ENCODE results near the gene PCGF2.

The PCGF2 gene

GRCh38 chr17:38738686-38739085 lies 9.4 kb downstream of the PCGF2 start:
- no peak for DNase-seq (ENCODE audit: low read depth, low spot score)
- TF ChIP-seq CTCF (IDR thresholded peaks at IDR 0.05; ENCODE audit: low read depth, low read length): no peak
- in situ Hi-C loops (cut with HindIII; ENCODE audit: low sequenced_read_pairs): no loop called here
- no peak overlapping the region for H3K4me3 ChIP-seq (ENCODE audit: low read depth, low read length)

GRCh38 chr17:38738007-38738662 lies 10.0 kb downstream of the PCGF2 start:
- no peak overlapping the region for H3K4me3 ChIP-seq (ENCODE audit: low read depth, low read length)

GRCh38 chr17:38735161-38735997 lies 12.8 kb downstream of the PCGF2 start:
- H3K4me3 ChIP-seq (ENCODE audit: low read depth, low read length): no peak overlapping the region
- DNase-seq (ENCODE audit: low read depth, low spot score): no peak
- peak; percentile 95 for TF ChIP-seq CTCF (IDR thresholded peaks at IDR 0.05; ENCODE audit: low read depth, low read length)
- in situ Hi-C loops (cut with HindIII; ENCODE audit: low sequenced_read_pairs): no loop called here

More at GRCh38 chr17:38738007-38738662, 10.0 kb downstream of the PCGF2 start:
- no peak for DNase-seq (ENCODE audit: low read depth, low spot score)
- no peak for TF ChIP-seq CTCF (IDR thresholded peaks at IDR 0.05; ENCODE audit: low read depth, low read length)
- in situ Hi-C loops (cut with HindIII; ENCODE audit: low sequenced_read_pairs): no loop called here

- no peak for DNase-seq (ENCODE audit: low read depth, low spot score)
- H3K4me3 ChIP-seq (ENCODE audit: low read depth, low read length): no peak overlapping the region
- TF ChIP-seq CTCF (IDR thresholded peaks at IDR 0.05; ENCODE audit: low read depth, low read length): peak; percentile 27
- in situ Hi-C loops (cut with HindIII; ENCODE audit: low sequenced_read_pairs): no loop called here
Measured at GRCh38 chr17:38733982-38734973, 13.9 kb downstream of the PCGF2 start.

- in situ Hi-C loops (cut with HindIII; ENCODE audit: low sequenced_read_pairs): no loop called here
- no peak overlapping the region for H3K4me3 ChIP-seq (ENCODE audit: low read depth, low read length)
- DNase-seq (ENCODE audit: low read depth, low spot score): no peak
- TF ChIP-seq CTCF (IDR thresholded peaks at IDR 0.05; ENCODE audit: low read depth, low read length): no peak
Measured at GRCh38 chr17:38733282-38733981, 14.7 kb downstream of the PCGF2 start.
